Skin epidermis (tissue), 12 donors: Measurements from ENCODE around the gene NSMF.

Experiments
- H3K27ac ChIP-seq, 21 experiments: fragments of 200-600 bp; sonication (generic) in 11 of 21; one replicate each; pipeline ENCODE4 v1.5.0; 2020; ENCODE audit warnings: mild to moderate bottlenecking in 3 of 21, inconsistent platforms in 2 of 21, moderate library complexity in 2 of 21
- H3K4me3 ChIP-seq, 7 experiments: fragments of 200-600 bp; sonication (generic) in 2 of 7; one replicate each; pipeline ENCODE4 v1.5.0; 2020; ENCODE audit warnings: inconsistent platforms in 2 of 7, mild to moderate bottlenecking in 2 of 7, moderate library complexity in 1 of 7

NSMF gene

DNA sequence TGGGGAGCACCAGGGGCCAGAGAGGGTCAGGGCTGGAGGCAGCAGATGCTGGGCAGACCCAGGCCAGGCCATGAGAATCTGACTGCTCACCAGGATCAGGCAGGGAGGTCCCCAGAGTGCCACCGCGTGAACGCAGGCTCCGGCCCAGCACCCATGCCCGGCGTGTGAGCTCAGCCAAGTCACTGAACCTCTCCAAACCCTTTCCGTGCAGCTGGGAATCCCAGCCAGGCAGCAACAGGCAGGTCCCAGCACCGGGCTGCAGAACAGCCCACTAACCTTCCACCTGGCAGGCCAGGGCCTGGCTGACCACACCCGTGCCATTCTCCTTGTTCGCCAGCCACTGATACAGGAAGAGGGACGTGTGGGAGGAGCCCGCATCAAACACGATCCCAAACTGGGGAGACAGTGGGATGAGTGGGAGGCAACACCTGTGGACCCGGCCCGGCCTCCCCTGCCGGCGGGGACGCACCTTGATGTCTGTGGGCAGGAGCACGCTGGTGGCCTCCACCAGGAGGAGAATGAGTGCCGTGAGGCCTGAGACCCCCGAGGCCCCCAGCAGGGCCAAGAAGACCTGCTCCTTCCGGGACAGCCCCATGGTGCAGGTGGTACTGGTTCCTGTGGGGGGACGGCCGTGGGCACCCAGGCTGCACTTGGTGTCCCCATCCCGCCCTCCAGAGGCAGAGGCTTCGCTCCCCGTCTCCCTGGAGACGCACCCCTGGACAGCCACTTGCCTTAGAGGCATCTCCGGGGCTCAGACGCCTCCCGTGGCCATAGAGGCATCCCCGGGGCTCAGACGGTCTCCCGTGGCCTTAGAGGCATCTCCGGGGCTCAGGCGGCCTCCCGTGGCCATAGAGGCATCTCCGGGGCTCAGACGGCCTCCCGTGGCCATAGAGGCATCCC lies 21.2 kb downstream of the NSMF start:
- Histone ChIP-seq H3K4me3 (no peak overlapping the region), H3K27ac (no peak overlapping the region)

DNA sequence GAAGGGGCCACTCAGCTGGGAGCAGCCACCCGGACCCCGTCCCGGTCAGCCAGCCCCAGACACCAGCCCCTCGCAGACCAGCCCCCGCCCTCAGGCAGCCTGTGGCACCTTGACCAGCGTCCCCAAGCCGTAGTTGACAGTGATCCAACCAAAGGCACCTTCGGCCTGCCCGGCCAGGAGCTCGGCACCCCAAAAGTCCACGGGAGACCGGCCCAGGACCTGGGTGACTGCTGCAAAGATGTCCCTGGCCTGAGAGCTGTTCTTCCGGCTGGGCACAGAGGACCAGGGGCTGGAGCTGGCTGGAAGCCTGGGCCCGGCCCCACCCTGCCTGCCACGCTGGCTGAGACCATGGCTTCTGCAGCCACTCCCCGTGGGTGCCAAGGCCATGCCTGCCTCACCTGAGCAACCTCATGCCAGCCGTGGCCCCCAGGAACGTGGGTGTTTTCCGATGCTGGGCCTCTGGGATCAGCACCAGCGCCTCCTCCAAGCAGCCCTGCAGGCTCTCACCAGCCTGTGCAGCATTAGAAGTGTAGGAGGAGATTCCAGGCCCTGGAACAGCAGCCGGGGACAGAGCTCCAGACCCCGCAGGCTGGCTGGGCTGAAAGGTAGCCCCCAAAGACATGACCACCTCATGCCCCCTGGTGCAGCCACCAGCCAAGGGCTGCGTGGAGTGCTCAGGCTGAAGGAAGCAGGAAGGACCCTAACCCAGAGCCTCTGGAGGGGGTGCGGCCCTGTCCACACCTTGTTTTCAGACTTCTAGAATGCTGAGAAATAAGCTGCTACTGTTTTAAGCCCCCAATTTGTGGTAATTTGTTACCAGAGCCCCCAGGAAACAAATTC lies 22.2 kb downstream of the NSMF start:
- H3K4me3 ChIP-seq: no peak overlapping the region
- H3K27ac ChIP-seq: no peak overlapping the region

DNA sequence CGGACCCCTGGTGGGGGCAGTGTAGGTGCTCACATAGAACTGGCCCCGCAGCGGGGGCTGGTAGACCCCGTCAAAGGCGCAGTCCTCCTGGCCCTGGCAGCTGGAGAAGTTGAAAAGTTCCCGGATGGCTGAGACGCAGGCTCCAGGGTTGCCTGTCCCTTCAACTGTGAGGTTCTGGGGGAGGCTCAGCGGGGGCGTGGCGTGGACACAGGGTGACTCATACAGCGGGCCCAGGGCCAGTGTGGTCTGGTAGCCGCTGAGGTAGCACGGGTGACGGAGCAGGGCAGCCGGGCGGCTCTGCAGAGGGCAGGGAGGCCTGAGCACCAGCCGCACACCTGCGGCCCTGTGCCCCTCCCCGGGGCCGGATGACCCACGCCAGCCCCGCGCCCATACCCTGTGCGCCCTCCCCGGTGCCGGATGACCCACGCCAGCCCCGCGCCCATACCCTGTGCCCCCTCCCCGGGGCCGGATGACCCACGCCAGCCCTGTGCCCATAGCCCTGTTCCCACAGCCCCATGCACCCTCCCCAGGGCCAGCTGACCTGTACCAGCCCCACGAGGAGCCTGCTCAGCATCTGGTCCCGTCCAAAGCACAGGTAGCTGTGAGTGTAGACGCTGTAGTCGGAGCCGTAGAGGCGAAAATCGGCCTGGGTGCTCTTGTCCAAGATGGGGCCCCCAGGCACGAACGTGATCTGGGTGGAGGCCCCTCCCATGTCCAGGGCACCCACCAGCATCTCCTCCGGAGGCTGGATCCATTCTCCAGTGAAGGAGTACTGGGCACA lies 23.0 kb downstream of the NSMF start:
- H3K4me3 ChIP-seq: no peak overlapping the region
- no peak overlapping the region for H3K27ac ChIP-seq

DNA sequence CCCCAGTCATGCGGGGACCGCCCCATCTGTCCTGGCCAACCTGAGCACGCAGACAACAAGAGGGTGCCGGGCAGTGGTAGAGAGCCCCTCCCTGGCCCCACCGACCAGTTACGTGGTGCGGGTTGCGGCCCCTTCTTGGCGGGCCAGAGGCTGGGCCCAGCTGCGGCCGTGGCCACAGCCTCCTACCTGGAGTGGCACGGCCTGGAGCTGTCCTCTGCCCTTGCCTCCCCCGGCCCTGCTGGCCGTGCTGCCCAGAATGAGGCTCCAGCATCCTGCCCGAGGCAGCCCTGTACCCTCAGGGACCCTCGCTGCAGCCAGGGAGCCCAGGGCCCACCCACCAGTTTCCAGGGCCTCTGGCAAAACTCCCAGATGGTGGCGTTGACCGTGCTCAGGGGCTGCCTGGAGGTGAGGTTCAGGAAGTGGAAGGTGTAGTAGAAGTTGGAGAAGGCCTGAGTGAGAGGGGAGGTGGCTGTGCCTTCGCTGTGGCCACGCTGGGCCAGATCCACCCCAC lies 23.7 kb downstream of the NSMF start:
- no peak overlapping the region for H3K27ac ChIP-seq
- no peak overlapping the region for H3K4me3 ChIP-seq

DNA sequence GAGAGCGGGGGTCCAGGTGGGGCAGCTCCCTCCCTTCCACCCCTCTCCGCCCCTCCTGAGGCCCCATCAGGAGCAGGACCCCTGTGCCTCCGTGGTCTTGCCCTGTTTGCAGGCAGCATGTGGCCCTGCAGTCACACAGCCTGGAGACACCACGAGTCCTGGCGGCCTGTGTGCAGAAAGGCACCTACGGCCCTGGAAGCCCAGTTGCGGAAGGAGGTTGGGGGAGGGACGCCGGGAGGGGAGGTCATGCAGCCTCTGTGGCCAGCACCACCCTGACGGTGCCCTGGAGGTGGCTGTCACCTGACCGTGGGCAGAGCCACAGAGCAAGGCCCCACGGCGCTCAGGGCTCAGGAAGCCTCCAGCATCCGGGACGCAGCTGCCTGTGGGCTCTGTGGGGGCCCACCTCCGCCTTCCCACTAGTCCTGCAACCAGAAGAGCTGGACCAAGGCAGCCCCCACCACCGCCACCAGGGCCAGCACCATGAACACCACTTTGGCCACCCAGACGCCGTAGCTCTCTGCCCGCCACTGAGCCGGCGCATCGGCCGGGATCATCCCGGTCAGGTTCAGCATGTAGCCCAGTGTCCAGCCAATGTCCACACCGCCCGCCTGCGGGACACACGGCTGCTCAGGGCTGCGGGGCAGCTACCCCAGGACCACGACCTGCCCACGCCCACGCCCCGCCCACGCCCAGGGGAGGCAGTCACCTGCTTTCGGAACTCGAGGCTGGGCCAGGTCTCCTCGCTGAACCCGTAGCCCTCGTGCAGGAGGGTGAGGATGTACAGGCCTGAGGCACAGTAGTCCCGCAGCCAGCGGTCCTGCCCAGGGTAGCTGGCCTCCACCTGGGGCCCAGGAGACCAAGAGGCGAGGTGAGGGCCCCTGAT lies 24.4 kb downstream of the NSMF start:
- H3K4me3 ChIP-seq: no peak overlapping the region
- H3K27ac ChIP-seq: no peak overlapping the region

DNA sequence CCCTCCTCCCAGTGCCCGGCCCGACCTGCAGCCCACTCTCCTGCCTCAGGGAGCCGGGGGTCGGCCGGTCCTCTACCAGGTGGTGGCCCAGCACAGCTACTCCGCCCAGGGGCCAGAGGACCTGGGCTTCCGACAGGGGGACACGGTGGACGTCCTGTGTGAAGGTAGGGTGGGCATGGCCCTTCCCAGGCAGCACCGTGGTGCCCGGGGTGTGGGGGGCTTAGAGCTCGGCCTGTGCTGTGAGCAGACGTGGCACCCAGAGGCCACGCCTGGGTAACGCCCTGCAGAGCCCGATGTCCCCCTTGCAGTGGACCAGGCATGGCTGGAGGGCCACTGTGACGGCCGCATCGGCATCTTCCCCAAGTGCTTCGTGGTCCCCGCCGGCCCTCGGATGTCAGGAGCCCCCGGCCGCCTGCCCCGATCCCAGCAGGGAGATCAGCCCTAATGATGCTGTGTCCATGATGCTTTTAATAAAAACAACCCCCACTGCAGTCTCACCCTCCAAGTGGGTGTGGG lies 25.2 kb downstream of the NSMF start:
- no peak overlapping the region for H3K27ac ChIP-seq
- no peak overlapping the region for H3K4me3 ChIP-seq

DNA sequence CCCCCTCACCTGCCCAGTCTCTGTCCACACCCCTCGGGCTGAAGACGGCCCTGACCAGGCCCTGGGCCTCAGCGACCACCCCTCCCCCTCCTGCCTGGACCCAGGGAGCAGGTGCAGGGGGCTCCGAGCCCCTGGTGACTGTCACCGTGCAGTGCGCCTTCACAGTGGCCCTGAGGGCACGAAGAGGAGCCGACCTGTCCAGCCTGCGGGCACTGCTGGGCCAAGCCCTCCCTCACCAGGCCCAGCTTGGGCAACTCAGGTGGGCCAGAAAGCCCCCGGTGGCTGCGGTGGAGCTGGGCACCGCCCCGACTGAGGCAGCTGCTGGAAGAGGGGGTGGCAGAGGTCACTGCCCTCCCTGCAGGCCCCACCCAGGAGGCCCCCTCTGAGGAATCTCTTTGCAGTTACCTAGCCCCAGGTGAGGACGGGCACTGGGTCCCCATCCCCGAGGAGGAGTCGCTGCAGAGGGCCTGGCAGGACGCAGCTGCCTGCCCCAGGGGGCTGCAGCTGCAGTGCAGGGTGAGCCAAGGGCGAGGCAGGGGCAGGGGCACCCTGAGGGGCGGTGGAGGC lies 25.7 kb downstream of the NSMF start:
- H3K4me3 ChIP-seq: no peak overlapping the region
- no peak overlapping the region for H3K27ac ChIP-seq

DNA sequence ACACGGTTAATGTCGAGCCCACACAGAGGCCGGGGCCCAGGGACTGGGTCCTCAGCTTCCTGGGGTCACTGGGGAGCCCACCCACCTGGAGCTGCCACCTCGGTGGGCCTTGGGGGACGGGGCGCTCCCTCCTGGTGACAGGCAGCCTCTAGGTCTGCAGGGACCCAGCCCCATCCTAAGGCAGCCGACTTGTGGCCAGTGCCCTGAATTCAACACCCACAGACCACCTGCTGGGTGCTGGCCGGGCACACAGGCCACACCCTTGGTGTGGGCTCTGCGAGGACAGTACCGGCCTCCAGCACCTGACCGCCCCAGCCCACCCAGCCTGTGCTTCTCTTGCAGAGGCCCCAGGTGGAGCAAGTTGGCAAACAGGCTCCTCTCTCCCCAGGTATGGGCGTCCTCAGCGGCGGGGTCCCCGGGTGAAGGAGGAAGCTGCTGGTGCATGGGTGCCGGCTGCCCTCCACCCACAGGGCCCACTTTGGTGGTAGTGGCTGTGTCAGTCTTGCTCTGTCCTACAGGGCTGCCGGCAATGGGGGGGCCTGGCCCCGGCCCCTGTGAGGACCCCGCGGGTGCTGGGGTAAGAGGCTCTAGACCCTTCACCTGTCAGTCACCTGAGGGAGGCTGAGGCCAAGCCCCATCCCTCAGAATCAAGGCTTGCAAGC lies 26.3 kb downstream of the NSMF start:
- Histone ChIP-seq H3K4me3 (no peak overlapping the region), H3K27ac (no peak overlapping the region)

DNA sequence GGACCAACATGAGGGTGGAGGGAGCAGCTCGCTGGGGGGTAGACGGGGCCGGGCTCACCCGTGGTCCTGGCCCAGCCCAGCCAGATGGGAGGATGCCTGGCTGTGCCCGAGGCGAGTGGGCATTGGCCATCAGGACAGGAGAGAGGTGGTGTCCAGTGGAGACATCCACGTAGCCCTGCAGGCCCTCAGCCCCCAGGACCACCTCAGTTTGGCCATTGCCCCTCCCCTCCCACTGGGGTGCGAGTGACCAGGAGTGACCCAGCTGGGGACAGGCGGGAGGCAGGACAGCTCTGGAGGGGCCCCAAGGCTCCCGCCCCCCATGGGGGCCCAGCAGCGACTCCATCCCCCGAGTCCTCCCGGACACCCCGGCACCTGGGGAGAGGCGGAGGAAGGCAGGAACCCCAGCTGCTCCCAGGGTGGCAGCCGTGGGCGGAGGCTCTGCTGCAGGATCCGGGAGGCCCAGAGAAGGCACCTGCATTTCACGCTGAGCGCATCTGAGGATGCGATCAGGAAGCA lies 27.7 kb downstream of the NSMF start:
- H3K27ac ChIP-seq: no peak overlapping the region
- no peak overlapping the region for H3K4me3 ChIP-seq

DNA sequence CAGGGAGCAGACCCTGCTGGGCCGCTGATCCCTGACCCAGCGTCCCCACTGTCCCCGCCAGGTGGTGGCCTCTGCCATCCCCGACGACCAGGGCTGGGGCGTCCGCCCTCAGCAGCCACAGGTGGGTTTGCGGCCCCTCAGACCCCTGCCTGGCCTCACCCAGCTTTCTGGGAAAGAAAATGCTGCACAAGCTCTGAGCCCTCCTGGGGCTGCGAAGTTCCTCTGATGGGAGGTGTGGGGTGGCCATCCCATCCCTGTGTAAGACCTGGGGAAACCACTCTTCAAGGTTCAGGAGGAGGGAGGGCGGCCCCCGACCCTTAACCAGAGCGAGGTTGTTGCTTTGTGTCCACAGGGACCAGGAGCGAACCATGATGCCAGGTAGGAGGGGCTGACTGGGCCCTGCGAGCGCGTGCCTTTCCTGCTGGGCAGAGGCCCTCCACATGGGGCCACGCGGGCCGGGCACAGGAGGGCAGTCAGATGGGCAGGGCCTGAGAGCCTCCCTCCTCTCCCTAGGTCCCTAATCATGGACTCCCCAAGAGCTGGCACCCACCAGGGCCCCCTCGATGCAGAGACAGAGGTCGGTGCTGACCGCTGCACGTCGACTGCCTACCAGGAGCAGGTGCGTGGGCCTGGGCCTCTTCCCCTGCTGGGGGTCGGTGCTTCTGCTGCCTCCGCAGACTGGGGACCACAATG lies 28.3 kb downstream of the NSMF start:
- Histone ChIP-seq H3K4me3 (no peak overlapping the region), H3K27ac (no peak overlapping the region)

DNA sequence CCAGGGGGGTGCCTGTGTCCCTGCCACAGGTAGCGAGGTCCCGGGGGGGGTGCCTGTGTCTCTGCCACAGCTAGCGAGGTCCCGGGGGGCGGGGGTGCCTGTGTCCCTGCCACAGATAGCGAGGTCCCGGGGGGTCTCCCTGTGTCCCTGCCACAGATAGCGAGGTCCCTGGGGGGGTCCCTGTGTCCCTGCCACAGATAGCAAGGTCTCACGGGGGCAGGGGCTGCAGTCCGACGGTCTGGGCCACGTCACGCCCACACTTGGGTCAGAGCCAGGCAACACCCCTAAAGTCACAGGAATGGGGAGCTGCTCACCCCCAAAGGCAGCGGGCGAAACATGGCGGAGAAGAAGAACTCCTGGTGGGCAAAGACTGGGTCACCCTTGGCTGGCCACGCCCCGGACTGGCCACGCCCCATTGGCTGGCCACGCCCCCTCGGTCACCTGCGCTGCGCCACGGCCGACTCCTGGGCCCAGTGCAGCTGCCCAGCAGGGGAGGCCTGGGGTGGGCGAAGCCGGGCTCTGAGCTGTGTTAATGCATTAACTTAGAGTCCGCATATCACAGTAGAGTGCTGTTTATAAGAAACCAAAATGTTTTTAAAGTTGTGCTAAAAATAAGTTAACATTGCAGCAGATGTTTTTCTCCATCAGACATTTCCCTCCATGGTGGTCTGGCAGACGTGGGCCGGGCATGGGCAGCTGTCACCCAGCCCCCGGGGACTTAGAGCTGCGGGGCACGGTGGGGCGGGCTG lies 29.0 kb downstream of the NSMF start:
- Histone ChIP-seq H3K27ac (no peak overlapping the region), H3K4me3 (no peak overlapping the region)

DNA sequence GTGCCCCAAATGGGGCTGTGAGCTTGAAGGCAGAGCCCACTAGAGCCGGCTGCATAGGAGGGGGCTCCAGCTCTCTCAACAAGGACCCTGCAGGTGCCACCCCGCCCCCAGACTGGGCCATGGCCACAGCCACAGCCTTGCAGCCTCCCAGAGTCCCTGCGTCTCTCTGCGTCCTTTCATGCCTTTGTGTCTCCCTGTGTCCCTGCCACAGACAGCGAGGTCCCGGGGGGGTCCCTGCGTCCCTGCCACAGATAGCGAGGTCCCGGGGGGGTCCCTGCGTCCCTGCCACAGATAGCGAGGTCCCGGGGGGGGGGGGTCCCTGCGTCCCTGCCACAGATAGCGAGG lies 29.6 kb downstream of the NSMF start:
- Histone ChIP-seq H3K27ac (no peak overlapping the region), H3K4me3 (no peak overlapping the region)

DNA sequence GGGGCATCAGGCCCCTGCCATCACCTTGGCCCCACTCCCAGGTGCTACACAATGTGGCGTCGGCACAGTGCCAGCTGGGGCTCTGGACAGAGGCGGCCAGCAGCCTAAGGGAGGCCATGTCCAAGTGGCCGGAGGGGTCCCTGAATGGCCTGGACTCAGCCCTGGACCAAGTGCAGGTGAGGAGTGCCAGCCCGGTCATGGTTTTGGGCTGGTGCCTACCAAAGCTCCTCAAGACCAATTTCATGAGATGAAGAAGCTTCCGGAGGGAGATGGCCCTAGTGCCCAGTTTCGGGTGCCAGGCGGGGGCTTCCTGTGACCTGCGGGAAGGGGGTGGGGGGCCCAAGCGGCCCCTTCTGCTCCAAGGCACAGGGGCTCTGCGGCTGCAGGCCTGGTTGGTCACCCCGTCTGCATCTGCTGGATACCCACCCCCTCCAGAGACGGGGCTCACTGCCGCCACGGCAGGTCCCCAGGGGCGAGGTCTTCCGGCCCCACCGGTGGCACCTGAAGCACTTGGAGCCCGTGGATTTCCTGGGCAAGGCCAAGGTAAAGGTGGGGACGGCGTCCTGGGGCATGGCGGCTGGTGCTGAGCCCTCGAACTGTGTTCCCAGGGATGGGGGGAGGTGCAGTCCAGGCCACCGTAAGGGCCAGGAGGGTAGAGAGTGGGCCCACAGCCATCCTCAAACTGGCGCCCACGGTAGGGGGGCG lies 30.1 kb downstream of the NSMF start:
- H3K4me3 ChIP-seq: no peak overlapping the region
- no peak overlapping the region for H3K27ac ChIP-seq

DNA sequence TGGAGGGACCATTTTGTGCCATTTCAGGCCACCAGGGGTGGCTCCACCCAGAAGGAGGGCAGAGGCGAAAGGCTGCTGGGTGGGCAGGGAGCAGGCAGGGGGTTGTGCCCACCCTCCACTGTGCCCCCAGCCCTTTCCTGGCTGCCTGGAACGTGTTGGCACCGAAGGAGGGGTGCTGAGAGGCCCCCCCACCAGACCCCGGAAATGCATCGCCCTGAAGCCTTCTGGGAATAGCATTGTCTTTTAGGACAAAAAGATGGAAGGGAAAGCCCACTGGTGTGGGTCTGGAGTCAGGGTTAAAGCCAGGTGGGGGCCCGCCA lies 30.9 kb downstream of the NSMF start:
- Histone ChIP-seq H3K4me3 (no peak overlapping the region), H3K27ac (no peak overlapping the region)

DNA sequence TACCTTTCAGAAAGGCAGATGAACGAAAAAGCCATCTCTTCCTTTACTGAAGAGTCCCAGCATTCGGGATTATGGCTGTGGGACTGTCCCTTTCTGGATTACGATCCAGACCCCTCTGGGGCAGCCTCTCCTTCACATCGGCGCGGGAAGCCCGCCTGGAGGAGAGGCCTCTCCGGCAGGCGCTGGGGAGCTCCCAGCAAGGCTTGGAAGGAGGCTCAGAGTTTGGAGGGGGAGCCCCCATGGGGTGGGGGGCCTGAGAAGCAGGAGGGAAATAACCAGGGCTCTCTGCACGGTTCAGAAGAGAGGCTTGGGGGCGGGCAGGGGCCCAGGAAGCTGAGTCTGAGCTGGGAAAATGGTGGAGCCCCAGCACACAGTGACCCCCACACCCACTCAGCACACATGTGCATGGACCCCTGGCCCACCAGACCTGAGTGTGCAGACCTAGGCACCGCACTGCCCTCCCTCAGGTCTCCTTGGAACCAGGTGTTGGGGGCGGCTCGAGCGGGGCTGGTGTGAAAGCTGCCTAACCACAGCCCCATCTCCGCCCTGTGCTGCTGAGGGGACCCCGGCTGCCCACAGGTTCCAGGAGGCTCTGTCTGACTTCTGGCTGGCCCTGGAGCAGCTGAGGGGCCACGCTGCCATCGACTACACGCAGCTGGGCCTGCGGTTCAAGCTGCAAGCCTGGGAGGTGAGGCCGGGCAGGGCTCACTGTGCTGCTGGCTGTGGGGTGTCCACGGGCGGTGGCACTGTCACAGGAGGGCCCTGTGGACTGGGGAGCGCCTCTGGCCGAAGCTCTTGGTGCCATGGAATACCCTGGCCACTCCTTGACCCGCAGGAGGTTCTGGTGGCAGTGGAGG lies 31.5 kb downstream of the NSMF start:
- H3K4me3 ChIP-seq: no peak overlapping the region
- H3K27ac ChIP-seq: no peak overlapping the region
